Adrenal gland (tissue), 12 donors: ENCODE data around the gene TMOD4. TPM values are rescaled to one million over a fixed set of nuclear protein-coding genes. Genes with fewer than 3 reads are reported as not detected.

ENCODE experiments used
- polyA plus RNA-seq, 3 donors: library from polyadenylated mRNA; stranded (reverse); fragments of 200-250 nt in 2 of 3; fragments of 350-450 nt in 1 of 3; fragmentation: Illumina TruSeq in 1 of 3; extraction: RNeasy Lipid Tissue Mini Kit (QIAGEN cat#74804) in 1 of 3; gene quantifications; one replicate each; pipeline ENCODE4 v1.2.3, GENCODE V29; 2013 to 2014
- total RNA-seq, 9 donors: library from RNA; depleted of rRNA in 4 of 9; stranded (reverse); fragments of >200 nt in 4 of 9; fragments of 120-200 nt in 1 of 9; fragmentation: NEBNext Ultra II Directional in 1 of 9; extraction: Animal tissue kit (Norgen Biotek cat#: 25700) in 1 of 9; gene quantifications; one replicate each; pipeline versions ENCODE4 v1.1.0 to v1.2.4, GENCODE V29; 2013 to 2023
- donor health status: healthy with polysubstance abuse.
- donor health status: Bipolar disorder and iron deficiency.
- donor health status: DM: yes; HTN: yes; CAD: no.
- donor health status: DM: no; HTN: no; CAD: no.
- donor health status: DM: no; HTN: no; CAD: no.
- donor health status: DM: yes; HTN: yes; CAD: no.

The TMOD4 gene
- total and polyA plus RNA-seq, 12 donors = 0.28 to 1.2 (median 0.84) TPM; not detected in 7

Other genes with a start within 250 kb of the TMOD4 start
- 10 to 100 TPM; 12.6 to 52.9 (median 33.9) TPM for gene SETDB1, start 249.6 kb downstream of the TMOD4 start, total RNA-seq
- gene SETDB1, start 249.6 kb downstream of the TMOD4 start, polyA plus RNA-seq = 10 to 100 TPM; 28.9 to 50.4 (median 41.3) TPM
- gene CERS2, start 201.1 kb downstream of the TMOD4 start, total RNA-seq = 100 to 1,000 TPM; 289 to 682 (median 496) TPM
- gene CERS2, start 201.1 kb downstream of the TMOD4 start, polyA plus RNA-seq = 100 to 1,000 TPM; 482 to 547 (median 520) TPM
- 1 to 10 TPM in 2 of 9 donors, under 1 TPM in 7; 0.22 to 3.2 (median 0.50) TPM for gene ANXA9, start 193.7 kb downstream of the TMOD4 start, total RNA-seq
- gene ANXA9, start 193.7 kb downstream of the TMOD4 start, polyA plus RNA-seq = under 1 TPM; 0.18 to 0.56 (median 0.40) TPM
- 10 to 100 TPM; 13.3 to 37.5 (median 32.7) TPM for gene MINDY1, start 169.1 kb downstream of the TMOD4 start, total RNA-seq
- 10 to 100 TPM in 2 of 3 donors, 1 to 10 TPM in 1; 6.0 to 12.5 (median 12.5) TPM for gene MINDY1, start 169.1 kb downstream of the TMOD4 start, polyA plus RNA-seq
- gene PRUNE1, start 167.5 kb downstream of the TMOD4 start, total RNA-seq = 10 to 100 TPM; 12.3 to 25.7 (median 20.0) TPM
- 10 to 100 TPM; 10.2 to 16.1 (median 10.9) TPM for gene PRUNE1, start 167.5 kb downstream of the TMOD4 start, polyA plus RNA-seq
- 1 to 10 TPM in 1 of 9 donors, under 1 TPM in 5, not detected in 3; 0.11 to 2.4 (median 0.27) TPM for gene BNIPL, start 139.4 kb downstream of the TMOD4 start, total RNA-seq
- gene BNIPL, start 139.4 kb downstream of the TMOD4 start, polyA plus RNA-seq = 1 to 10 TPM in 1 of 3 donors, under 1 TPM in 2; 0.05 to 1.4 (median 0.24) TPM
- 10 to 100 TPM in 7 of 9 donors, 1 to 10 TPM in 2; 3.9 to 29.7 (median 13.9) TPM for gene C1orf56, start 128.2 kb downstream of the TMOD4 start, total RNA-seq
- gene C1orf56, start 128.2 kb downstream of the TMOD4 start, polyA plus RNA-seq = 10 to 100 TPM in 1 of 3 donors, 1 to 10 TPM in 2; 8.3 to 10.3 (median 8.3) TPM
- gene CDC42SE1, start 116.4 kb downstream of the TMOD4 start, total RNA-seq = 100 to 1,000 TPM in 3 of 9 donors, 10 to 100 TPM in 6; 53.6 to 125 (median 88.2) TPM
- 10 to 100 TPM; 45.5 to 85.8 (median 55.8) TPM for gene CDC42SE1, start 116.4 kb downstream of the TMOD4 start, polyA plus RNA-seq
- gene MLLT11, start 115.6 kb downstream of the TMOD4 start, total RNA-seq = 10 to 100 TPM in 2 of 9 donors, 1 to 10 TPM in 7; 1.6 to 31.9 (median 3.7) TPM
- 10 to 100 TPM in 1 of 3 donors, 1 to 10 TPM in 2; 4.3 to 17.4 (median 9.0) TPM for gene MLLT11, start 115.6 kb downstream of the TMOD4 start, polyA plus RNA-seq
- 10 to 100 TPM in 8 of 9 donors, 1 to 10 TPM in 1; 8.5 to 37.1 (median 12.1) TPM for gene GABPB2, start 105.2 kb downstream of the TMOD4 start, total RNA-seq
- 10 to 100 TPM in 2 of 3 donors, 1 to 10 TPM in 1; 8.3 to 15.3 (median 11.8) TPM for gene GABPB2, start 105.2 kb downstream of the TMOD4 start, polyA plus RNA-seq
- 1 to 10 TPM in 8 of 9 donors, under 1 TPM in 1; 0.66 to 7.1 (median 3.6) TPM for gene SEMA6C, start 29.4 kb downstream of the TMOD4 start, total RNA-seq
- 10 to 100 TPM in 2 of 3 donors, under 1 TPM in 1; 0.88 to 40.5 (median 14.9) TPM for gene SEMA6C, start 29.4 kb downstream of the TMOD4 start, polyA plus RNA-seq
- gene TNFAIP8L2, start 19.3 kb downstream of the TMOD4 start, total RNA-seq = 10 to 100 TPM in 3 of 9 donors, 1 to 10 TPM in 6; 1.4 to 18.3 (median 6.4) TPM
- 10 to 100 TPM in 2 of 3 donors, 1 to 10 TPM in 1; 3.3 to 19.9 (median 15.2) TPM for gene TNFAIP8L2, start 19.3 kb downstream of the TMOD4 start, polyA plus RNA-seq
- 10 to 100 TPM in 7 of 9 donors, 1 to 10 TPM in 2; 7.9 to 21.5 (median 14.6) TPM for gene LYSMD1, start 10.1 kb downstream of the TMOD4 start, total RNA-seq
- 10 to 100 TPM in 1 of 3 donors, 1 to 10 TPM in 2; 4.4 to 12.8 (median 9.1) TPM for gene LYSMD1, start 10.1 kb downstream of the TMOD4 start, polyA plus RNA-seq
- 10 to 100 TPM; 16.4 to 51.7 (median 33.0) TPM for gene SCNM1, start 9.8 kb downstream of the TMOD4 start, total RNA-seq
- 10 to 100 TPM; 47.2 to 89.0 (median 83.2) TPM for gene SCNM1, start 9.8 kb downstream of the TMOD4 start, polyA plus RNA-seq
- gene VPS72, start 14.2 kb upstream of the TMOD4 start, total RNA-seq = 10 to 100 TPM; 30.0 to 57.1 (median 39.1) TPM
- gene VPS72, start 14.2 kb upstream of the TMOD4 start, polyA plus RNA-seq = 10 to 100 TPM; 33.1 to 54.4 (median 41.3) TPM
- gene PIP5K1A, start 22.6 kb upstream of the TMOD4 start, total RNA-seq = 10 to 100 TPM; 28.8 to 61.7 (median 47.1) TPM
- 10 to 100 TPM; 31.2 to 46.1 (median 43.7) TPM for gene PIP5K1A, start 22.6 kb upstream of the TMOD4 start, polyA plus RNA-seq
- gene PSMD4, start 78.8 kb upstream of the TMOD4 start, total RNA-seq = 100 to 1,000 TPM in 8 of 9 donors, 10 to 100 TPM in 1; 99.5 to 380 (median 144) TPM
- 100 to 1,000 TPM; 200 to 323 (median 250) TPM for gene PSMD4, start 78.8 kb upstream of the TMOD4 start, polyA plus RNA-seq
- gene ZNF687, start 106.3 kb upstream of the TMOD4 start, total RNA-seq = 10 to 100 TPM; 11.1 to 38.3 (median 32.4) TPM
- gene ZNF687, start 106.3 kb upstream of the TMOD4 start, polyA plus RNA-seq = 10 to 100 TPM in 1 of 3 donors, 1 to 10 TPM in 2; 7.5 to 18.5 (median 9.5) TPM
- gene PI4KB, start 151.4 kb upstream of the TMOD4 start, total RNA-seq = 10 to 100 TPM; 57.7 to 83.5 (median 66.3) TPM
- 10 to 100 TPM; 30.8 to 56.6 (median 37.6) TPM for gene PI4KB, start 151.4 kb upstream of the TMOD4 start, polyA plus RNA-seq
- gene RFX5, start 171.3 kb upstream of the TMOD4 start, total RNA-seq = 10 to 100 TPM; 37.2 to 82.5 (median 57.1) TPM
- 10 to 100 TPM; 22.6 to 38.0 (median 37.9) TPM for gene RFX5, start 171.3 kb upstream of the TMOD4 start, polyA plus RNA-seq
- 10 to 100 TPM; 13.3 to 41.6 (median 34.7) TPM for gene SELENBP1, start 196.7 kb upstream of the TMOD4 start, total RNA-seq
- gene SELENBP1, start 196.7 kb upstream of the TMOD4 start, polyA plus RNA-seq = 10 to 100 TPM; 11.0 to 61.8 (median 32.3) TPM
- gene PSMB4, start 223.6 kb upstream of the TMOD4 start, total RNA-seq = 100 to 1,000 TPM; 204 to 634 (median 299) TPM
- gene PSMB4, start 223.6 kb upstream of the TMOD4 start, polyA plus RNA-seq = 100 to 1,000 TPM; 364 to 544 (median 406) TPM